Activated CD8-positive, alpha-beta memory T cell treated with anti-CD3 and anti-CD28 coated beads for 24 hours (primary cell): ENCODE data around the gene IHH.

Experiments used
- DNase-seq: peaks from one replicate; pipeline ENCODE4 v3.0.0-alpha.2; 2020

The IHH gene

DNA sequence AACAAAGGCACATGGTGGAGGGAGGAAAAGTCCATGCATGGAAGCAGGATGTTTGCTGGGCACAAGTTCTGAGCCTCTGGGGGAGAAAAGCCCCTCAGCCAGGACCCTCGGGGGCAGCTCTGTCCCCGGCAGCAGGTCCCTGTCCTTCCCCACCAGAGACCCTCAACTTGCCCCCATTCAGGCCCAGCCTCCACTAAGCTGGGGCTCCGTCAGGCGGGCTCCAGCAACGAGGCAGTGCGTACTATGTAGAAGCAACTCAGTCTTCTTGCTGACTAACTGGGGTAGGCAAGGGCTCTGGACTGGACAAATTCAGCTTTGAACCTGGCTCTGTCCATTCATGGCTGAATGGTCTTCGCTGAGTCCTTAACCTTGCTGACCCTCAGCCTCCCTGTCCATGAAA, 42.4 kb downstream of the IHH start:
- no peak for DNase-seq

DNA sequence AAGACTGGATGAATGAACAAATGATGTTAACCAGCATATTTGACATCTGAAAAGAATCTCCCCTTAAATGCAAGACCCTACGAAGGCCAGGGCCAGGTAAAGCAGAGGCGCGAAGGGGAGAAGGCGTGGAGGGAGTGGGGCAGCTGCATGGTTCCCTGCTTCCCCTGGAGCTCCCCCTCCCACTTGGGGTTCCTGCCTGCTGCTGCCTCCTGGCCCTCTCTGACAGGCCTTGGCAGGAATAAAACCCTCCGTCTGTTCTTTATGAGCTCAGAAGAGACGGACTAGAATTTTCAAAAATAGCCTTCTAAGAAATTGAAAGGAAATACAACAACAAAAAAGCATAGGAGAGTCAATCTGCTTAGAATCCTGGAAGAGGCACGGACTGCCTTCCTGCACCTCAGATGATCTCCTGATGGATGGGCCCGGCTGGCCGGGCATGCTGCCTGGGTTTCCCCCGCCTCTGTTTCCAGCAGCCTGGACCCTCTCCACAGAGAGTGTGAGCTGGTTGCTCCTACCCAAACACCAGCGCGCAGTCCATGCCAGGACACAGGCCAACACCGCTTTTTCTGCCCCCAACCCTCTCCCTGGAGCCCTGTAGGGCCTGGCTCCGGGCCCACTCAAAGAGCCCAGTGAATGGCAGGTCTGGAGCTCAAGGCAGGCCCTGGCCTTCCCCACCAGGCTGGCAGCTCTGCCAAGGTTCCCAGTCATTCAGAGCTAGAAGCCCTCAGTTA, 43.4 kb downstream of the IHH start:
- no peak for DNase-seq

- DNase-seq: no peak
These were observed 44.0 kb downstream of the IHH start for GRCh38 chr2:219016721-219017120.

- DNase-seq: no peak
These were observed 49.8 kb downstream of the IHH start for GRCh38 chr2:219010873-219011272.

DNA sequence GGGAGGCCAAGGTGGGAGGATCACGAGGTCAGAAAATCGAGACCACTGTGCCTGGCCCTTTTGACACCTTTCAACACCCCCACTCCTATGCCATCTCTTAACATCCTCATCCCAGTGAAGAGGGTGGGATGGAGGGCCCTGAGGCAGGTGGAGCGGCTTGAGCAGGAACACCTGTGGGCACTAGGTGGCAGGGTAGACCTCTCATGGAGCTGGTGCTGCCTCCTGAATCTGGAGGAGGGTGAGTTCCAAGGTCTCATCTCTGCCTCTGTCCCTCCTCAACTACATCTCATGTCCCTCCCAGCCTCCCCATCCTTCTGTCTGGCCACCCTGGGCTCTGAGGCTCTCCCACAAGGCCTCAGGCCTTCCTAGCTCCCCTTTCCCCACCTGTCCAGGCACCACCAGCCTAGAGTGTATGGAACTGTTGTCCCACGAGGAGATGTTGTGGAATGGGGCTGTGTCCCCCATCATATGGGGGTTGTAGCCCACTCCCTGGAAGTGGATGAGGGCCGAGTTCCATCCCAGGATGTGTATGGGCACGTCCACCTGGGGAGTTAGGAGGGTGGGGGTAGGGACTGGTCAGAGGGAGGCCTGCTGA, 50.5 kb downstream of the IHH start:
- DNase-seq: no peak

GRCh38 chr2:219009294-219009693, 51.4 kb downstream of the IHH start:
- DNase-seq: no peak
